NCI-H1417 treated with DMSO at 0.1 percent for 48 hours (cell line): ENCODE data around the gene TP63.

Experiments used
- DNase-seq: peaks from one replicate; lab custom pipeline; 2025; lab: John Stamatoyannopoulos, UW

TP63 gene

GRCh38 chr3:189821262-189821661 is 190.1 kb downstream of the TP63 start:
- DNase-seq = no peak

GRCh38 chr3:189822726-189823125 is 191.5 kb downstream of the TP63 start:
- DNase-seq = no peak

DNA sequence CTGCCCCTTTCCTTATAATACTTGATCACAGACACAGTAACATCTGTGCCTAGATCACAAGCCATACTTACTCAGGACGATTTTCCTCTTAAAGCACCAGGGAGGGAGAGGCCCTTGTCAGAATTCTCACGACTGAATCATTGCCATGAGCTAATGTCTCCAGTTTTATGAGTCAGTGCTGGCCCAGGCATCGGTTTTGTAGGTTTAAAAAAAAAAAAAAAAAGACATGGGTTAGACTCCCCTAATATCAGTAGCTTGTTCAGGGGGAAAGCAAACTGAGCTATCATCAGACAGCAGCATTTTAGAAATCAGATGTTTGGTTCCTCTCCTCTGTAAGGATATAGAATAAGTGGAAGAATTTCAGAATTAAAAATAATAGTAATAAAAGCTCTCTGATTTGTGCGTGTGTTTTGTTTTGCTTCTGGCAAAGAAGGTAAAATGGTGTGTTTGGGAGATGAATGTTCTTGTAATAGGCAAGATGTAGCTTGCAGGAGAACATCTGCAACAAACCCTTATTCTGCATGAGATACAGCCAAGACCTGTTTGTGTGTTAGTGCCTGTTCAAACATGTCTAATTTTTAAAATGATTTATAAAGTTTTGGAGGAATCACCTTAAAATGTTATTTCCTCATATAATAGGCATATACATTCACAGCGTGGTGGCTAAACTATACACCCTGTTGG is 193.6 kb downstream of the TP63 start:
- no peak for DNase-seq

DNA sequence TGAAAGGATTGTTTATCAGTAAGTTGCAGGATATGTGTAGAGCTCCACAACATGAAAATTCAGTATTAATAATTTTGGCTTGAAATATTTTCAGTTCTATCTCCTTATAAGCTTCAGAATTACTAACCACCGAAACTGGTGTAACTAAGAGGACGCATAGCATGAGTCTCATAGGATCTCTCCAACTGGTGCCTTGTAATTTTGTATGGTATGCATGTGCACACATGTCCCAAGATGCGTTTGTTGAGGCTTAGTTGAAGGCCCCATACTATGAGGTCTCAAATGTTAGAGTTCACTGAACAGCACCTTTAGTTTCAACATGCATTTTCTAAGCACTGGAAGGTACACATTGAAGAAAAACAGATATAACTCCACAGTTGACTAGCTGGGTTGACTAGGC is 195.4 kb downstream of the TP63 start:
- no peak for DNase-seq

DNA sequence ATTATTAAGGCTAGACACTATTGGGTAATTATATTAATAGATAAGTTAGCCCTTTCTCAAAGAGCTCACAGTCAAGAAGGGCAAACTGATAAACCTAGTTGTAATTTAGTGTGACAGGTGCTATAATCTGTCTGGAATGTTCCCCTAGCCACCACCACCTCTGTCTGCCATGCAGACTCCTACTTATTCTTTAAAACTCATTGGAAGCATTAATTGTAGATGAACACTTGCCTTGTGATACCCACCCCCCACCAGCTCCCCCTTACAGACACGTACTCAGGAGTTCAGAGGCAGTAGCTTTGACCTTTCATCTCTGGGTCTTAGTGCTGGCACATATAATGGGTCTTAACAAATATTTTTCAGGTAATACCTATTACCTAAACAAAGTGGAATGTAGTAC is 195.9 kb downstream of the TP63 start:
- no peak for DNase-seq

GRCh38 chr3:189830401-189830800 is 199.2 kb downstream of the TP63 start:
- no peak for DNase-seq

DNA sequence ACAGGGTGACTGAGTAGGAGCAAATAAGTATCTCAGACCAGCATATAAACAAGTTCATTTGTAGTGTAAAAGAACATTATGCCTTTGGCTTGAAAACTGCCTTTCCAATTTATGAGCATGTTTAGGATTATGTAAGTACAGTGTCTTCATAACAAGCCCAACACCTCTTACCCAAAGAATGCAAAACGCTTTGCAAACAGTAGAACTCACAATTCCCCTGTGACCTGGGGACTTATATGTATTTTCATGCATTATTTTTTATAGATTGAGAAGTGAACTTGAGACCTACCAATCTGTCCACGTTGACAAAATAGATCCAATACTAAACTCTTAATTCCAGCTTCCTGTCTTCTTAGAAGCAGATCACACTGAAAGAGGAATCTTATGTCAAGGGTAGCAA is 202.1 kb downstream of the TP63 start:
- no peak for DNase-seq

DNA sequence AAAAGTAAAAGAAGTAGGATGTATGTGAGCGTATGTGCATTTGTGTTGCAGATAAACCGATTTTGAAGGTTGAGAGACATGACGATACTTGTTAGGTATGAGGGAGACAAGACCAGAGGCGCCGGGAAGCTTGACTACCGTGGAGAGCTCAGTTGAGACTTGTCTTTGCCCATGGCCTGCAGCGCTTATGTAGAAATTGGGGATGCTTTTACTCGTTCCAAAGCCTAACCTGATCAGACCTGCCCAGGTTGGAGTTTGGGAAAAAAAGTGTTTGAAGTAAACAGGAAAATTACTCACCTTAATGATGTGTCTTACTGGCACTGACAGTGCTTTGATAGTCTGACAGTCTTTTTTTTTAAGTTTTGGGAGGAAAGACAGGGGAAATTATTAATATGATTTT is 202.8 kb downstream of the TP63 start:
- no peak for DNase-seq

DNA sequence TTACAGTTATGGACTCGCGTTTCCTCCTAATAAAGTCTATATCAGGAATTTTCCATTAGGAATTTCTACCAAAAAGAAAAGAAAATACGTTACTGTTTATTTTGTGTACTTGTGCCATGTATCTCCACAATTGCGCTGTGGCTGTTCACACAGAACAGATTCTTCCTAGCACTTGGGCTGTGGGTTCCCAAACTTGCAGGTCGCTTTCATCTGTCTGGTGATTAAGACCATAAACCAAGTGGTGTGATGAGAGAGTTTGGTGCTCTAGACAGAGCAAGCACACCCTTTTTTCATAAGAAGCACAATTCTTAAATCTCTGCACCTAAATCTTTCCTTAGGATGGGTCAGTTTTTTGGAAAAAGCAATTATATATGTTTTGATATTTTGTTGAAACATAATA is 203.3 kb downstream of the TP63 start:
- no peak for DNase-seq

- DNase-seq = no peak
Measured at GRCh38 chr3:189836795-189837194, 205.6 kb downstream of the TP63 start.

GRCh38 chr3:189838291-189838690 is 207.1 kb downstream of the TP63 start:
- no peak for DNase-seq

DNA sequence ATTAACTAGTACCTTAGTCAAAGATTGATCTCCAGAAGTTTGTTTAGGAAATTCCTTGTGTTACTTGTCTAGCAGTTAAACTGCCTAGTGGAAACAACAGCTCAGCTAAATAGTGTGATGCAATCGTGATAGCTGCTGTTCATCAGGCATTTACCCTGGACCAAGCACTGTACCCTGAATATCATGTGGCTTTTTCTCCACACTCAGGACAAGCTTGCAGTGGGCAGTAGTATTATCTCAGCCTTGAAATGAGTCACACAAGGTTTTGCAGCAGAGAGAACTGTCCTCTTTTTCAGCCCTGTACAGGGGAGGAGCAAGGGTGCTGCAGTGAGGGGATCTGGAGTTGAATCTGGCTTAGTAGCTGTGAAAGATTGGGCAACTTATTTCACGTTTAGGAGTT is 208.4 kb downstream of the TP63 start:
- DNase-seq = no peak

GRCh38 chr3:189841473-189842205 is 210.4 kb downstream of the TP63 start:
- no peak for DNase-seq

DNA sequence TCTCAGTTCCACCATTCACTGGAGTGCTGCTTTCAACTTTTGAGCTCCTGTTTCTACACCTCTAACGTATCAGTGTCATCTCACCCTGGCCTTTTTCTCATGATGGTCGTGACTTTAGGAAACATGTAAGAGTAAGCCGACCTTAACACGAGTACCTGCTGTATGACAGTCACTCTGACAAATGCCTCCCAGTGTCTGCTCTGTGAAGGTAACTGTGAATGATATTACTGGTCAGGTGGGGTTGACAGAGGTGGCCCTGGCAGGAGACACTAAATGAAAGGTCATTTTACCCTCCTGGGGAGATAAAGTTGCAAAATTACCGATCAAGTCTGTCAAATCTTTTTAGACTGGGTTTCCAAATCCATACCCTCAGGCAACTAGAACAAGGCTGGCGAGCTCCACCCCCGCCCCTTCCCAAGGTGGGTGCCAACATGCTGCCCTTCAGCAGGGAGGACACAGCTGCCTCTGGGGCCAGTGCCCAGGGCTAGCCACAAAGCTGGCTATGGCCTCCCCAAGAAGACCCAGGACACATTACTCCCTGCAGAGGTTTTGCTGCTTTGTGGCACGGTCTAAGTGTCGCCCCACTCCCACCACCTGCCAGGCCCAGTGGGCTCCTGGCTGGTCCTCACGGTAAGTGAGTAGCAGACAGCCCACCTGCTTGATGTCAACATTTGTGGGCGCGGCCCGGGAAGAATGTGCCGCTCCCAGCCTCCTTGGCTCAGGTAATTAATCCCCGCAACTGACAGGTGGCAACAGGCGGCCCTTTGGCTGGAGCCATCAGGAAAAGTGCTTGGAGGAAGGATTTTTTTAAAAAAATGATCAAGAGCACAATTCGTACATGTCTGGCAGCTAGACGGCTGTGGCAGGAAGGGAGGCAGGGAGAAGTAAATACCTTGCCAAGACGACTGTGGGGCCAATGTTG is 211.8 kb downstream of the TP63 start:
- DNase-seq = no peak

GRCh38 chr3:189845069-189845468 is 213.9 kb downstream of the TP63 start:
- no peak for DNase-seq

- DNase-seq = no peak
Measured at GRCh38 chr3:189848395-189849040, 217.3 kb downstream of the TP63 start.

DNA sequence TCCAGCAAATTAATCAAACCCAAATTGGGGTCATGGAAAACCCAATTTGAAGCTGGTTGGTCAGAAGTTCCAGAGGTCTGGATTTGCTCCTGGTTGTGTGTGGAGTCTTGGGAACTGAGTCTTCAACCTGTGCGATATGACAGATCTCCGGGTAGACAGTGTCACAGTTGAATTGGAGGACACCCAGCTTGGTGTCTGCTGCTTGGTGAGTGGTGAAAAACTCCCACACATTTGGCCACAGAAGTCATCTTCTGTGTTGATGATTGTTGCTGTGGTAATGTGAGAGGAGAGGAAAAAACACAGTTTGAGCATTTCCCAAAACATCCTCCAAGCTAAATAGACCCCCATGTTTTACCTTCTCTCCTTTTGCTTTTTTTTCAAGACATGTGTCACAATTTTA is 218.1 kb downstream of the TP63 start:
- DNase-seq = no peak

DNA sequence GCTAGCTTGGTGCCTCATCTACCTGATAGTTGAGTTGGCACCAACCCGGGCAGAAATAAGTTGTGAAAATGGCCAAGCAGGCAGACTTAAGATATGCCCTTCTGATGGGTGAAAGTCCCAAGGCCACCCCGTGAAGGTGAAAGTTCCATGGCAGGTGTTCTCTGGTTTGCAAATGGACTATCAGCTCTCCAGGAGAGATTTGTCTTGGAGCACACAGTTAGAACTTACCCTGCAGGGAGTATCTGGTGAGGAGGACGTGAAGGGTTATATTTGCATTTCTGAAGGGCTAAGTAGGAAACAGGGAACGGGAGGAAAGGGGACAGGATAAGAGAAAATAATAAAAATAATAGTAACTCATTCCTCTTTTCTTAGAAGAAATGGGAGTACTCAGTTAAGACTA is 220.5 kb downstream of the TP63 start:
- DNase-seq = no peak

- no peak for DNase-seq
Measured at GRCh38 chr3:189853906-189854305, 222.7 kb downstream of the TP63 start.

DNA sequence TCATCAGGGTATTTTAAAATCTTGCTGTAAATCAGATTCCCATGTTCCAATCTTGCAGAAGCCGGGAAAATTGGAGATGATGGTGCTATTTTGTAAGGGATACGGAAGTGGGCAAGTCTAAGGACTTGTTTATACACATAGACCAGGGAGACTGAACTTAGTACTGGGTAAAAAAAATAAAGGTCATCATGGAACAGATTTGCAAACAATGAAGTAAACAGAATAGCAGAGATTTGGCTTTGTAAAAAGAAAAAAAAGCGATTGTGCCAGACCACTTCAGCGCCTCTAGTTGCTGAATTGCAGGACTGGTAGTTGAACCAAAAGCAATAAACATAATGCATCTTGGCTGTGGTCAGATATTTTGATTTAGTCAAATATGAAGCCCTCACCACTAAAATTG is 229.1 kb downstream of the TP63 start:
- DNase-seq = no peak

GRCh38 chr3:189862385-189862998 is 231.3 kb downstream of the TP63 start:
- DNase-seq = no peak

- DNase-seq = no peak
Measured at GRCh38 chr3:189863031-189863430, 231.8 kb downstream of the TP63 start.
